GOT3 (cell line): Measurements from ENCODE around the gene MLH1.
"Not testable (repeated sequence)": the region's sequence is repeated elsewhere in the genome, so short reads cannot be mapped to it uniquely, and the experiment has no call there.

ENCODE experiments used
- DNase-seq: peaks from one replicate; lab custom pipeline; 2025; ENCODE audit warnings: mixed read lengths; lab: John Stamatoyannopoulos, UW

Gene MLH1

GRCh38 chr3:37039161-37039846, 46.0 kb downstream of the MLH1 start:
- no peak for DNase-seq

- no peak for DNase-seq
Observed at GRCh38 chr3:37040231-37040630, 46.9 kb downstream of the MLH1 start.

- no peak for DNase-seq
Observed at GRCh38 chr3:37041546-37042195, 48.4 kb downstream of the MLH1 start.

- DNase-seq = not testable (repeated sequence)
Observed at GRCh38 chr3:37042712-37043111, 49.4 kb downstream of the MLH1 start.

GRCh38 chr3:37050282-37050681, 57.0 kb downstream of the MLH1 start:
- no peak for DNase-seq

- DNase-seq = no peak
Observed at GRCh38 chr3:37052860-37053259, 59.5 kb downstream of the MLH1 start.

- no peak for DNase-seq
Observed at GRCh38 chr3:37053337-37053736, 60.0 kb downstream of the MLH1 start.

GRCh38 chr3:37053753-37054152, 60.4 kb downstream of the MLH1 start:
- DNase-seq = no peak

GRCh38 chr3:37054370-37054769, 61.1 kb downstream of the MLH1 start:
- no peak for DNase-seq

- not testable (repeated sequence) for DNase-seq
Observed at GRCh38 chr3:37055077-37055476, 61.8 kb downstream of the MLH1 start.

- no peak for DNase-seq
Observed at GRCh38 chr3:37056826-37057225, 63.5 kb downstream of the MLH1 start.

GRCh38 chr3:37058117-37058516, 64.8 kb downstream of the MLH1 start:
- no peak for DNase-seq

GRCh38 chr3:37064747-37065146, 71.4 kb downstream of the MLH1 start:
- no peak for DNase-seq

- no peak for DNase-seq
Observed at GRCh38 chr3:37067577-37067976, 74.3 kb downstream of the MLH1 start.

GRCh38 chr3:37068031-37068430, 74.7 kb downstream of the MLH1 start:
- DNase-seq = no peak

- no peak for DNase-seq
Observed at GRCh38 chr3:37071921-37072320, 78.6 kb downstream of the MLH1 start.

- DNase-seq = no peak
Observed at GRCh38 chr3:37072892-37073291, 79.6 kb downstream of the MLH1 start.

- no peak for DNase-seq
Observed at GRCh38 chr3:37074178-37074577, 80.9 kb downstream of the MLH1 start.

- no peak for DNase-seq
Observed at GRCh38 chr3:37075955-37076354, 82.6 kb downstream of the MLH1 start.

GRCh38 chr3:37082317-37082716, 89.0 kb downstream of the MLH1 start:
- DNase-seq = no peak

- no peak for DNase-seq
Observed at GRCh38 chr3:37086918-37087317, 93.6 kb downstream of the MLH1 start.

- DNase-seq = no peak
Observed at GRCh38 chr3:37087870-37088269, 94.6 kb downstream of the MLH1 start.

- DNase-seq = no peak
Observed at GRCh38 chr3:37092484-37092883, 99.2 kb downstream of the MLH1 start.

GRCh38 chr3:37093481-37093880, 100.2 kb downstream of the MLH1 start:
- no peak for DNase-seq
